ENCODE data around the gene ARHGDIA. TPM values are rescaled to one million over a fixed set of nuclear protein-coding genes. Genes with fewer than 3 reads are reported as not detected.
A peak's percentile ranks its signal among the peaks of the same experiment; 100 is the strongest.

ARHGDIA gene
- total and polyA plus RNA-seq, 2 of the 8 experiments (the other 6 are each of a cell fraction or from before 2014, with no cell fraction given): 62.4 to 217 TPM

DNA sequence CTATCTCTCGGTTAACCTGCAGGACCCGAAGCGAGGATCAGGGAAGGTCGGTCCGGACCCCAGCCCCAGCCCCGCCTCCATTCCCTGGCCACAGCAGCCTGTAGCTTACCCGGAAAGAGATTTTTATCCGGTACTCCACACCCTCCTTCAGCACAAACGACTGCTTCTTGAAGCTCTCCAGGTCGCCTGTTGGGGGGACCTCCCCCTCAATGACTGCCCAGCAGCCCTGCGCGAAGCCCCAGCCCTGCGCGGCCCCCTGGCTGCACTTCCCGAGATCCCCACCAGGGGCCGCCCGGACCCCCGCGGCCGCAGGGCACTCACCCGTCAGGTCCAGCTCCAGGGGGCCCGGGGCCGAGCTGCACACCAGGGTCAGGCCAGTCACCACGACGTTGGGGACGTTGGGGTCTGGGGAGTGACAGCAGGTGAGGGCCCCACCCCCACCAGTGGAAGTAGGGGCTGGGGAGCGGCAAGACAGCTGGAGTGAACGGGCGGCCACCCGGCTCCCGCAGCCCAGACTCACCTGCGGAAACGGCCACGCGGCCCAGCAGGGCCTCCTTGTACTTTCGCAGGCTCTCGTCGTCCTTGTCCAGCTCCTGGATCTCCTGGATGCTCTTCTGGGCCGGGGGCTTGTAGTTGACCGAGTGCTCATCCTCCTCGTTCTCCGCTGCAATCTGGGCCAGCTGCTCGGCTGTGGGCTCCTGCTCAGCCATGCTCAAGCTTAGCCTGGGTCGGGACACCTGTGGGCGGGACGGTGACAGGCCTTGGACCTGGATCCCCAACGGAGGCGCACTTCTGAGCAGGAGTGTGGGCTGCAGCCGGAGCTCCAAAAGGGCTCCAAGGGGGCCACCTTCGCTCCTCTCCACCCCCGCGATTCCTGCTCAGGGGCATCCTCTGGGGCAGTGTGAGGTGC, 1.7 kb downstream of the ARHGDIA start:
- Histone ChIP-seq H3K79me2 (ENCODE audit: control insufficient read depth in 1 of 2, insufficient read depth in 2 of 2, low read length in 2 of 2) (peaks cover 4% of the 10 kb centered on the region in 2 experiments; a peak in 2 of 4 replicates), H2BK120ac (replicated peaks; ENCODE audit: low read depth, low read length) (no peak overlapping the region), H2BK5ac (ENCODE audit: low read depth, low read length) (no peak overlapping the region), H3K36me3 (ENCODE audit: control insufficient read depth in 2 of 4, insufficient read depth in 4 of 4, low read length in 3 of 4) (peaks cover 0 to 15% (median 5%) of the 10 kb centered on the region in 4 experiments; a peak in 4 of 8 replicates), H3K23me2 (ENCODE audit: low read depth, low read length) (peaks cover 12% of the 10 kb centered on the region; the same call in 1 of the 2 replicates), H4K20me1 (replicated peaks in 1 of 2; ENCODE audit: control insufficient read depth in 1 of 2, insufficient read depth in 2 of 2, low read length in 2 of 2) (peaks cover 6 to 33% of the 10 kb centered on the region in 2 experiments), H3K56ac (replicated peaks; ENCODE audit: insufficient read length, low read depth, low read length) (peak overlapping the region; percentile 2), H4K91ac (replicated peaks; ENCODE audit: insufficient read length, low read length) (peak overlapping the region; percentile 40), H4K8ac (ENCODE audit: extremely low read depth, insufficient read depth, low read length) (peak overlapping the region; percentile 75), H3K4me2 (ENCODE audit: insufficient read depth in 1 of 2, low read depth in 2 of 2, low read length in 2 of 2) (peak overlapping the region; percentile 75 to 76), H3K9me3 (ENCODE audit: insufficient read depth in 2 of 2, low read depth in 1 of 2, low read length in 1 of 2) (no peaks in the 10 kb centered on the region), H3K27me3 (replicated peaks in 1 of 4; ENCODE audit: control insufficient read depth in 3 of 4, extremely low read depth in 1 of 4, insufficient read depth in 3 of 4, low read length in 3 of 4) (no peaks in the 10 kb centered on the region), H2BK12ac (ENCODE audit: low read depth, low read length) (no peak overlapping the region), H3K9ac (replicated peaks in 1 of 4; ENCODE audit: extremely low read depth in 1 of 4, low read depth in 3 of 4, low read length in 3 of 4) (no peak overlapping the region), H2AK5ac (ENCODE audit: low read depth, low read length) (no peak overlapping the region; the same call in 1 of the 2 replicates), H3K23ac (ENCODE audit: insufficient read length) (no peak overlapping the region), H4K5ac (ENCODE audit: insufficient read length, low read depth, low read length) (peak overlapping the region; percentile 63), H2AFZ (ENCODE audit: low read length) (no peak overlapping the region), H3K27ac (ENCODE audit: low read depth, low read length) (no peak overlapping the region), H3K14ac (ENCODE audit: insufficient read length) (no peak overlapping the region), H2BK20ac (ENCODE audit: low read length) (no peak overlapping the region), H3K4me1 (replicated peaks in 1 of 4; ENCODE audit: control insufficient read depth in 3 of 4, insufficient read depth in 4 of 4, low read length in 3 of 4) (peaks cover 0 to 31% (median 21%) of the 10 kb centered on the region in 4 experiments; a peak in 6 of 7 replicates), H3K4ac (replicated peaks; ENCODE audit: insufficient read length, low read depth, low read length) (no peak overlapping the region), H3K18ac (ENCODE audit: extremely low read depth, low read length) (no peak overlapping the region; the same call in 1 of the 2 replicates), H3K4me3 (ENCODE audit: extremely low read depth in 1 of 4, insufficient read depth in 2 of 4, low read depth in 3 of 4, low read length in 4 of 4) (peak overlapping the region; percentile 63 to 79 (median 76); a peak in 7 of 8 replicates), H3K79me1 (ENCODE audit: low read depth, low read length) (peaks cover 2% of the 10 kb centered on the region; the same call in 1 of the 2 replicates), H2BK15ac (ENCODE audit: low read length) (no peak overlapping the region)
- 60% methylated on average over 49 of the region's 52 CpGs; no CpG with 5 or more reads in 1 of the 2 experiments for WGBS, 2 experiments (ENCODE audit: extremely low coverage in 1 of 2, insufficient coverage in 1 of 2, insufficient read length in 1 of 2, insufficient replicate concordance in 2 of 2, low coverage in 1 of 2, low lambda C conversion rate in 2 of 2, missing lambda C conversion rate in 1 of 2)
- FAIRE-seq (no peak), DNase-seq (ENCODE audit: low read depth in 1 of 2, low spot score in 2 of 2) (peak in 1 of 2 experiments; percentile 90)
- CTCF ChIA-PET (ENCODE audit: partially characterized antibody): interaction anchor here (0.7 to 2.9 kb wide), 54 partner anchors 9 to 207 kb away, joined by 3 to 24 read pairs (median 4); partner anchors contain the start of genes MRPL12, MYADML2, NPB and PCYT2
- POLR2A ChIA-PET (ENCODE audit: partially characterized antibody): interaction anchor here (0.7 to 6.6 kb wide), 37 partner anchors 9 to 184 kb away, joined by 3 to 41 read pairs (median 5); partner anchors contain the start of genes ALYREF, ANAPC11, CENPX and DCXR
- TF ChIP-seq SIN3A (conservative IDR thresholded peaks at IDR 0.05 in 1 of 2, IDR thresholded peaks at IDR 0.05 in 1 of 2; ENCODE audit: low read depth in 1 of 2, low read length in 2 of 2): peak; percentile 45 to 61; a peak in 1 of 4 replicates
- TF ChIP-seq RAD21 (IDR thresholded peaks at IDR 0.05 in 1 of 2, conservative IDR thresholded peaks at IDR 0.05 in 1 of 2; ENCODE audit: low read depth in 2 of 2, low read length in 2 of 2): peak; percentile 48 to 63
- TF ChIP-seq NANOG (IDR thresholded peaks at IDR 0.05; ENCODE audit: insufficient read depth, low read depth, low read length, poor library complexity, severe bottlenecking): peak; percentile 39
- no peak for TF ChIP-seq TCF12 (IDR thresholded peaks at IDR 0.05; ENCODE audit: low read depth, low read length)
- TF ChIP-seq CTCF (IDR thresholded peaks at IDR 0.05; ENCODE audit: control extremely low read depth in 1 of 3, insufficient read depth in 1 of 3, low read depth in 1 of 3, low read length in 3 of 3): peak; percentile 72 to 76 (median 76)
- peak; percentile 23; the same call in 1 of the 2 replicates for TF ChIP-seq MAX (IDR thresholded peaks at IDR 0.05)
